HG03064 (cell line): ENCODE results near the gene CYP46A1.

ENCODE experiments used
- ATAC-seq: cut with Tn5 transposase; IDR thresholded peaks from one replicate; pipeline ENCODE4 v1.9.1; 2021; ENCODE audit warnings: low read depth; ENCODE audit not compliant: unreplicated experiment

CYP46A1 gene

DNA sequence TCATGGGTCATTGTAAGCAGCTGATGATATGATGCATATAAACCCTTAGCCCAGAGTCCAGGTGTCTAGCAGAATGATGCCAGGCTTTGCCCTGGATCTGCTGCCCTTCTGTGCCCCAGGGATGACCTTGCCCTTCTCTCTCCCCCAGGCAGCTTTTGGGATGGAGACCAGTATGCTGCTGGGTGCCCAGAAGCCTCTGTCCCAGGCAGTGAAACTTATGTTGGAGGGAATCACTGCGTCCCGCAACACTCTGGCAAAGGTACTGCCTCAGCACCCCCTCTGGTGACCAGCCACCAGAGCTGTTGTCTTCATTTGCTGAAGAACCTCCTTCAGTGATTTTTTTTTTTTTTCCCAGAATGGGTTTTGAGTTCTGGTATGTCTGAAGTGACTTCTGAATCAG, 23.3 kb downstream of the CYP46A1 start:
- no peak for ATAC-seq

DNA sequence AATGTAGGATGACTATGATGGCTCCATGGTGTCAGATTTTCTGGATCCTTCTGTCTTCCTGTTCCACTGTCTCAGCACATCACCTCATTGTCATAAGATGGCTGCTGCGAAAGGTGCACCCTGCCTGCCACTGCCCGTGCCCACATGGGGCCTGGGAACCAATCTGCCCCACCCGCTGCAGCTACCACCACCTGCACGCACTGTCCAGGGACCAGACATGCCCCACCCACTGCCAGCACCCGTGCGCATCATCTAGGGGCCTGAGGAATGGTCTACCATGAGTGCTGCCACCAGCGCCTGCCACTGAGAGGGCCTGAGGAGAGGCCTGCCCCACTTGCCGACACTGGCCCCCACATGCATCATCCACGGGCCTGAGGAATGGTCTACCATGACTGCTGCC, 23.8 kb downstream of the CYP46A1 start:
- no peak for ATAC-seq

DNA sequence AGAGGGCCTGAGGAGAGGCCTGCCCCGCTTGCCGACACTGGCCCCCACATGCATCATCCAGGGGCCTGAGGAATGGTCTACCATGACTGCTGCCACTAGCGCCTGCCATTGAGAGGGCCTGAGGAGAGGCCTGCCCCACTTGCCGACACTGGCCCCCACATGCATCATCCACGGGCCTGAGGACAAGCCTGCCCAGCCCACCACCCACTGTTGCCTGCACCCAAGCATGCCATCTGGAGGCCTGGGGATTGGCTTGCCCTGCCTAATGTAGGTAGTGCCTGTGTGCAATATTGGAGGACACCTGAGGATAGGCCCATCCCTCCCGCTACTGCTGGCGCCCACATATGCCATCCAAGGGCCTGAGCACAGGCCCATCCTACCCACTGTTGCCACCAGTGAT, 24.4 kb downstream of the CYP46A1 start:
- ATAC-seq = no peak

DNA sequence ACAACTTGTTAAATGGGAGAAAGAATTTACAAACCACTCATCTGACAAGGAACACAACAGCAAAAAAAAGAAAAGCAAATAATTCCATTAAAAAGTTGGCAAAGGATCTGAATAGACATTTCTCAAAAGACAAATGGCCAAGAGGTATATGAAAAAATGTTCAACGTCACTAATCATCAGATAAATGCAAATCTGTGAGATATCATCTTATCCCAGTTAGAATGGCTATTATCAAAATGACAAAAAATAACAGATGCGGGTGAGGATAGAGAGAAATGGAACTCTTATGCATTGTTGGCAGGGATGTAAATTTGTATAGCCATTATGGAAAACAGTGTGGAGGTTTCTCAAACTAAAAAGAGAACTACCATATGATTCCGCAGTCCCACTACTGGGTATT, 29.9 kb downstream of the CYP46A1 start:
- ATAC-seq = no peak

DNA sequence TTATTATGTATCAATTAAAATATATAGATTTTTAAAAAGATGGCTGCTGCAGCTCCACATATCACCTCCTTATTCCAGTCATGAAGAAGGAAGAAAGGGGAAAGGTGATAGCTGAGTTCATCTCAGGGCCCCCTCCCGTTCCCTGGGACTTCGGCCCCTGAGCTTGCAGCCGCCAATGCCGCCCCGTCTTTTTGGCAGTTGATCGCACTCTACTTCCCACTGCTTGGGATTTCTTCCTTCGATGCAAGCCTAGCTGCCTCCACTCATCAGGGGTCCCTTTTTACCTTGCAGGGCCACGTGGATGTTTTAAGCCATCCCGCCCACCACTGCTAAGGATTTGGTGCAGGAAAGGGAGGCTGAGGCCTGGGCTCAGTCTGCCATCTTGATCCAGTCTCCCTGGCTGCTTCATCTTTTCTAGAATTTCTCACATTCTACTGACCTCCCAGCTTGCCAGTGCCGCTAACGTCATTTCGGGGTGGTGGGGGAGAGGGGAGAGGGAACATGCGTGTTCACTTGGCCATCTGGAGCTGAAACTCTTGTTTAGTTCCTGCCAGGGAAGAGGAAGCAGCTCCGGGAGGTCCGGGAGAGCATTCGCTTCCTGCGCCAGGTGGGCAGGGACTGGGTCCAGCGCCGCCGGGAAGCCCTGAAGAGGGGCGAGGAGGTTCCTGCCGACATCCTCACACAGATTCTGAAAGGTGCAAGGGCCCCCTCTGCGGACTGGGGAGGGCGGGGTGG, 31.3 kb downstream of the CYP46A1 start:
- no peak for ATAC-seq

DNA sequence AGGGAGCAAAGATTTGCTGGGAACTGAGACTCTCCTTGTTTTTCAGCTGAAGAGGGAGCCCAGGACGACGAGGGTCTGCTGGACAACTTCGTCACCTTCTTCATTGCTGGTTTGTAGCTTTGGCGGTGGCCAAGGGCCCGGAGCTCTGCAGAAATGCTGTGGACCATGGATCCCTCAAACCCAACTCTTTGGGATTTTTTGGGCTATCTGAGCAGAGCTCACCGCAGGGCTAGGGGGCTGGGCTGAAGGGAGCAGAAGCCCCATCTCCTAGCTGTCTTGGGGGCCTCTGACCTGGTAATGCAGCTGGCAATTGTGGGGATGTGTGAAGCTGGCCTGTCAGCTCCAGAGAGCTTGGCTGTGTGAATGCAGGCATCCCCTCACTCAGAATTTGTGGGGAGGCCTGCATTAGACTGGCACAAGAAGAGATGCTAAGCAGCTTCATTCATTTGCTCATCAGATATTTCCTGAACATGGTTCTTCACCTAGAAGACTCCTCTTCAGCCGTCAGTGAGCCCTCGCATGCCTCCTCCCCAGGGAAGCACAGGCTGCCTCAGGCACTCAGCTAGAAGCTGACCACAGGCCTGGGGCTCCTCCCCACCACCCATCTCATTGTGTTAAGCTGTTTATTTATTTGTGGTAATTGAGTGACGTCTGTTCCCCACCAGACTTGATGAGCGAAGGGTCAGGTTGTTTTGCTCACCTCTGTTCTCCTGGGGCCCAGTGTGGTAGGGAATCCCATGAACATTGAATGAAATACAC, 32.2 kb downstream of the CYP46A1 start:
- ATAC-seq = no peak

DNA sequence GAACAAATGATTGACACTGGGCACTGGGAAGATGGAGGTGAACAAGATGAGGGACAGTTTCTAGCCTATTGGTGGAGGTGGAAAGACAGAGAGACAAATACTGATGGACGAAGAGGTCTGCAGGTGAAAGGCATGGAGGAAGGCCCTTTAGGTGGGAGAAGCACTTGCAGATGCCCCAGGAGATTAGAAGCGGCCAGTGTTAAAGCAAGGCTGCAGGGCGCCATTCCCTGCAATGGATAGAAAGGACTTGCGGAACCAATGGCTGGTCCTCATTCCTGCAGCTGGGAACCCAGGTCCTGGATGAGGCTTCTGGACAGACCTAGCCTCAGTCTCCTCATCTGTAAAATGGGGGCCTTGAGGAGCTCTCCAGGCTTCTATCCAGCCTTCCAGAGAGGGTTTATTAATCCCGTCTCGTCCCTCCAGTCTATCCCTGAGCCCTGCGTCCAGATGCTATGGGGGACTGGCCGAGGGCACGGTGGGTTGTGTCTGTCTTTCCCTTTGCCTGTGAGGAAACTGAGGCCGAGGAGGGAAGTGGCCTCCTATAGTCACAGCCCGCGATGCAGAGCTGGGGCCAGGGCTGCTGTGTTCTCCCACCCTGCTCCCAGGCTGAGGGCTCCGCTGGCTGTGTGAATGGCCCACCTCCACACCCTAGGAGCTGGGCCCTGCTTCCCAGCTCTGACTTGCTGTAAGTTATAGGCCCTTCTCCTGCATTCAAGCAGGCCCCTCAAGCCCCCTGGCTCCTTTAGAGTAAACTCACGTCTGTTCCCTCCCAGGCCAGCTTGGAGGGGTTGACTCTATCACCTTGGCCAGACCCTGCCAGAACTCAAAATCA, 33.0 kb downstream of the CYP46A1 start:
- ATAC-seq = no peak

DNA sequence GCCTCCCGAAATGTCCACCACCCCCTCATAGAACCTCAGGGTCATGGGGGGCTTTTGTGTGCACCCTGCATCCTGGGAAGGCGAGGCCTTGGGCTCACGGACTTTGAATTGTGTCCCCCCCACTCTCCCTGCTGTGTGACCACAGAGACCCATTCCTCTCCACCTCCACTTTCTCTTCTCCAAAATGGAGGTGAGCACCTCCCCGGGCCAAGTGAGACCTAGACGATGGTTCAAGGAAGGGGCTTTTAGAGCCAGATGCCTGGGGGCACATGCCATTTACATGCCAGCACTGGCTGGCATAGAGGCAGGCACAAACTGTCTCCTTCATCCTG, 33.5 kb downstream of the CYP46A1 start:
- no peak for ATAC-seq

DNA sequence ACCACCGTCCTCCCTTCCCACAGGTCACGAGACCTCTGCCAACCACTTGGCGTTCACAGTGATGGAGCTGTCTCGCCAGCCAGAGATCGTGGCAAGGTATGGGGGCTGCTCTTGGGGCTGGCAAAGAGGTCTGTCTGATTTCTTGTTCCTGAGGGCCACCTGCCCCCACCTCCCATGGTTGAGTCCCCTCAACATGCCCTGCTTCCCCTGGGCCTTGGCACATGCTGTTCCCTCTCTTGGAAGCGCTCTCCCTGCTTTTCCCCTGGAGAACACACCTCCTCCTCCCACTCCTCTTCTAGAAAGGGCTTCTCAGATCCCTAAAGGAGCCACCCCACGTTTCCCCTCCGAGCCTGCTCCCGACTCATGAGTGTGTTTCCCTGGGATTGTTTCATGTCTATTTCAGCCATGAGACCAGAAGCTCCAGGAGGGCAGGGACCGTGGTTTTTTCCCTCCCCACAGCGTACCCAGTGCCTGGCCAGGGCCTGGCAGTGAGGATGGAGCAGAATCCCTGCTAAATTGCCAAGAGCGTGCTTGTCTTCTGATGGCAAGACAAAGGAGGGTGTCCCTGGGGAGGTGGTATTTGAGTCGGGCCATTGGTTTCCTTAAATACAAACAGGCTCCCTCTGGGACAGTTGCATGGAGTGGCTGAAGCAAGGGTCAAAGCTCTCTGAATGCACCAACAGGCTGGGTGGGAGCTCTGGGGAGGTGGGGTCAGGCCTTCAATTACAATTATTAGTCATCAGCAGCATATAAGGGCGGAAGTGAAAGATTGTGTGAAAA, 34.1 kb downstream of the CYP46A1 start:
- peak; percentile 79 for ATAC-seq

DNA sequence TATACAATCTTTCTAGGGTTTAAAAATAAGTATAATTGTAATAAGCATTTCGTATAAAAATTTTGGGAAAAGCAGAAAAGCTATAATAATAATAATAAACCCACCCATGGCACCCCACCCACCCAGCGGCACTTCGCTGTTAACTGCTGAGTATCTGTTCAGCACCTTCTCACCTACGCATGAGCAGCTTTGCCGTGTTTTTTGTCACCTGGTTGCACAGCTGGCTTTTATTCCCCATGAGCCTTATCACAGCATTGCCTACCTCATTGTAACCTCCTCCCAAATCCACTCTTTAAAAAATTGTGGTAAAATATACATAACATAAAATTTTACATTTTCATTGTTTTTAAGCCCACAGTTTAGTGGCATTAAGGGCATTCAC, 34.7 kb downstream of the CYP46A1 start:
- peak; percentile 43 for ATAC-seq

DNA sequence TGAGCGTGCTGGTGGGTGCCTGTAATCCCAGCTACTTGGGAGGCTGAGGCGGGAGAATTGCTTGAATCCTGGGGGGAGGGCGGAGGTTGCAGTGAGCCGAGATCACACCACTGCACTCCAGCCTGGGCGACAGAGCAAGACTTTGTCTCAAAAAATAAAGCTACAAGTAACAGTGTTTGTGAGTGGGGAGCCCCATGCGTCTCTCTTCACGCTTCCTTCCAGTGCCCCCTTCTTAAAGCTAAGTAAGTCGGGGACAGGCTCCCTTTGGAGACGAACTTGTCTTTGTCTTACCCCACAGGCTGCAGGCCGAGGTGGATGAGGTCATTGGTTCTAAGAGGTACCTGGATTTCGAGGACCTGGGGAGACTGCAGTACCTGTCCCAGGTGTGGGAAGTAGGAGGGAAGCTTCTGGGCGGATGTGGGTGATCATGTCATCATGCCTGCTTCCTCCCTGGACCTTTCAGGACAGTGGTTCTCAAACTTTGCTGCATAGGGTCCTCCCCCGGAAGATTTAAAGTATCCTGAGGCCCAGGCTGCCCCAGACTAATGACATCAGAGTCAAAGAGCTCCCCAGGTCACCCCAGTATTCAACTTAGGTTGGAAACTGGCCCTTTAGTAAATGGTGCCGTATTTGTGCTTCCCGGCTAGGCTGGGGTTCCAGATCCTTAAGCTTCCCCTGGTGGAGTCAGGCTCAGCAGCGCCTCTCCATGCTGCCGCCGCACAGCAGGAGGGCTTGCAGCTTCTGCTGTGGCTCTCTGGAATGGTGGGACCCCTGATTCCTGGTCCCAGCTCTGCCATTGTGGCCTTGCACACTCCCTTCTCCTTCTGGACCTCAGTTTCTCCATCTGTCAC, 37.1 kb downstream of the CYP46A1 start:
- no peak for ATAC-seq

DNA sequence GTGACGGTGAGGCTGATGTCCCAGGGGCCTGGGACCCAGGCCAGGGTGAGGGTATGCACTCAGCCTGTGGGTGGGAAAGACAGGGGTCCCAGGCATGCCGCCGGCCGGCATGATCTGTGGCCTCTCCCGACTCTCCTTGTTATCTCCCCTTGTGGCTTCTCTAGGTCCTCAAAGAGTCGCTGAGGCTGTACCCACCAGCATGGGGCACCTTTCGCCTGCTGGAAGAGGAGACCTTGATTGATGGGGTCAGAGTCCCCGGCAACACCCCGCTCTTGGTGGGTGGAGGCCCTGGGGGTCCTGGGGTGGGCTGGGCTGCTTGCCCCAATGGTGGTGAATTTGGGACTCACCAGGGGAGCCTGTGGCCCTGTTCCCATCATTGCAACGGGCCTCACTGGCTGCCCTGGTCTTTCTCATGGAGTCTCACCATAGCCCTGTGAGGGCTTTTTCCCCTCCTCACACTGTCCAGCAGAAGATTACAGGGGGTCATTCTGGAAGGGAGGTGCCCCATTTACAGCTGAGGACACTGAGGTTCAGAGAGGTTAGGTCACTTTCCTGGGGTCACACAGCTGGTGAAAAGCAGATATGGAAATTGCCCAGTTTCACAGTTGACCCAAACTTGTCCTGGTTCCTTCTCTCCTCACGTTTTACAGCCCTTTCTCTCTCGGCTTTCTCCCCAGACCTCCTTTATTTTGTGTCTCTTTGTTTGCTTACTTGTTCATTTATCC, 37.9 kb downstream of the CYP46A1 start:
- no peak for ATAC-seq

DNA sequence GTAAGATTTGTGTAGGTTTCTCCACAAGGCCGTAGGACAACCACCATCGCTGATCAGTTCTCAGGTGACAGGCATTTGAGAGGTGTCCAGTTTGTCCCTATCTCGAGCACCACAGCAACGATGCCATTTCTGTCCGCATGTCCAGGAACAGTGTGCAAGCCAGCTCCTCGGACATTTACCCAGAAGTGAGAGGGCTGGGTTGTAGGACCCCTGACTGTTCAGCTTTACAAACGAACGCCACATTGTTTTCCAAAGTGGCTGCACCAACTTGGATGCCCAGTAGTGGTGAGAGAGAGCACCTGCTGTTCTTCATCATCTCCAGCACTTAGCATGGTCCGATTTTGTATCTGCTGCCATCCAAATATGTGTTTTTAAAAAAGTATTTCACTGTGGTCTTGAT, 38.6 kb downstream of the CYP46A1 start:
- ATAC-seq = no peak

DNA sequence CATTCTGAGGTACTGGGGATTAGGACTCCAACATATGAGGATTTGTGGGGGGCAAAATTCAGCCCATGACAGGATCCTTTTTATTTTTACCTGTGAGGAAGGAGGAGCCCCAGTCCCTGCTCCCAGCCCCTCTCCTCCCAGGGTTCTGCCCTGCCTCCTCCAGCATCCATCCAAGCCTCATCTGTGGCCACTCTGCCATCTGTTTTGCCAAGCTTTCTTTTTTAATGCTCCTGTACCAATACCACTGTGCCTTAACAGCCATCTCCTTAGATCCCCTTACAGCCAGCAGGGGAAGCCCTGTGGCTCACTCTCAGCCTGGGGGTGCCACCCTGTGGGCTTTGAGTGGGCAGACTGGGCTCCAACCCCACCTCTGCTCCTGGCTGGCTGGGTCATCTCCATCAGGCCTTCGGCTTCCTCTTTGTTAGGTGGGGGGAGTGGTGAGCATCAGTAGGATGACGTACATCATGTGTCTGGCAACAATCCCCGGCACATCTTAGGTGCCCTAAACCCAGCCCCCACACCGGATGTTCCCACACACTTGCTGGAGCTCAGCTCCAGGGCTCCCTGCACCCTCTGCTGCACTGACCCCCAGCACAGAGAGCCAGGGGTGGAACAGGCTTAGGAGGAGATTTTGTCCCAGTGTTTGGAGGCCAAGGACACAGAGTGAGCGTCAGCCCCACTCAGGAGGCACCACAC, 40.2 kb downstream of the CYP46A1 start:
- ATAC-seq = no peak

DNA sequence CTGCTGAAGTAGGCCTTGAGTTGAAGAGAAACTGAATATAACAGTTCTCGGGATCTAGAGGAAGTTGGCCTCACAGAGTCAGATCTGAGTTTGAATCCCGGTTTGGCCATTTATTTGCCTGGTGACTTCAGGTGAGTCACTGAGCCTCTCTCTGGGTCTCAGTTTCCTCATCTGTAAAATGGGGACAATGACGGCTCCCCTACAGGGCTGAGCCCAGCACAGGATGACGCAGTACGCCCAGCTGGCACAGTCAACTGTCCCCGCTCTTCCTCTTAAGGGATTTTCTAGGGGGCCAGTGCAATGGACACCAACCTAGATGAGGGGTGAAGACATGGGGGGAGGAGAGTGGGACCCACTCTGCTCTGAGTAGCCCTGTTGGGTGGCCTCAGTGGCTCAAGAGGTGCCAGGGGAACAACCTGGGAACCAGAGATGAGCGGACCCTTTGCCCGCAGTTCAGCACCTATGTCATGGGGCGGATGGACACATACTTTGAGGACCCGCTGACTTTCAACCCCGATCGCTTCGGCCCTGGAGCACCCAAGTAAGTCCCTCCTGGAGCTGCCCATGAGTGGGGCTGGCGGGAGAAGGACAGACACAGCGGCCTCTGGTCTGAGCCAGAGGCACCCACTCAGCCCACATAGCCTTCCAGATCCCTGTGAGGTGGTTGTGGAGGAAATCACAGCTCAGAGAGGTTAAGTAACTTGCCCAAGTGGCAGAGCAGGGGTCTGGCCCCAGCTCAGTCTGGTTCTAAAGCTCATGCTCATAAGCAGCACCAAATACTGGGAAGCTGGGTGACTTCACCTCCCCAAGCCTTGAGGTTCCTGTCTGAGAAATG, 41.1 kb downstream of the CYP46A1 start:
- no peak for ATAC-seq

DNA sequence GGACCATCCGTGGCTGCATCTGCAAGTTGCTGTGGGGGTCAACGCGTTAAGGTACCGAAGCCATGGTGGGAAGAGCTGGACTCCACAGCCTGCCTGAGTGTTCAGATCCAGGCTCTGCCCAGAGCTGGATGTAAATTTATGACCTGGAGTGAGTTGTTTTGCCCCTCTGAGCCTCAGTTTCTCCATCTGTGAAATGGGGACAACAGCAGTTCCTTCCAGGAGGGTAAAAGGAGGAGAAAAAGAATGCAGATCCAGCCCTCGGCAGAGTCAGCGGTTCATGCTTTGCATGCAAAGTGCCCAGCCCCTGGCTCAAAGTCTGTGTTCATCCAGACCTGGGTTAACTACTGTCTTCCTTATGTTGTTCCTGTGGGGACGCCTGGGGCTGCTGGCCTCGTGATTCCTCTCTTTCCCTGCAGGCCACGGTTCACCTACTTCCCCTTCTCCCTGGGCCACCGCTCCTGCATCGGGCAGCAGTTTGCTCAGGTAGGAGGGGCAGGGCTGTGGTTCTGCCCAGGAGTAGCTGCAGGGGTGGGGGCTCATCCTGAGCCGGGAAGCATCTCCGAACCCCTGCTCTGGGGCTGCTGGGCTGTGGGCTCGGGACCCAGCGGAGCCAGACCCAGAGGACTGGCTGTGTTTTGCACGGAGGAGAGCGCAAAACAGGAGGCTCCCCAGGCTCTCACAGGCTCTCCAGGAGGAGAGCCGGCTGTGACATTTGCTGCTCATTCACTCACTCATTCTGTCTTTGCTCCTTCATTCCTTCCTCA, 41.9 kb downstream of the CYP46A1 start:
- no peak for ATAC-seq

DNA sequence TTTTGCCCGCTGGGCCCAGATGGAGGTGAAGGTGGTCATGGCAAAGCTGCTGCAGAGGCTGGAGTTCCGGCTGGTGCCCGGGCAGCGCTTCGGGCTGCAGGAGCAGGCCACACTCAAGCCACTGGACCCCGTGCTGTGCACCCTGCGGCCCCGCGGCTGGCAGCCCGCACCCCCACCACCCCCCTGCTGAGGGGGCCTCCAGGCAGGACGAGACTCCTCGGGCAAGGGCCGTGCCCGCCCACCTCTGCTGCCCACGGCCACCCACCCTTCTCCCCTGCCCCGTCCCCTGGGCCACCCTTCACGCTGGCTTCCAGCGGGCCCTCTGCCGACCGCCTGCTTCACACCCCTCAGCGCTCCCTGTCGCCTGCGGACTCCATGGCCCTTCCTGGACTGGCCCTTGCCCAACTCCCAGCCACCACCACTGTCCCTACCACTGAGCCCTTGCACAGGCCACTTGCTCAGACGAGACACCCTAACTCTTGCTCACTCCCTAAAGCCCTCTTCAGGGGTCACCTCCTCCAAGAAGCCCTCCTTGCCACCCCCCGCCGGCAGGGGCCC, 42.5 kb downstream of the CYP46A1 start:
- no peak for ATAC-seq
